ENCODE data around the gene AGXT. TPM values are rescaled to one million over a fixed set of nuclear protein-coding genes. Genes with fewer than 3 reads are reported as not detected.

Gene AGXT
- total RNA-seq, 1 experiment from 2014 or later: 0.36 TPM

- ATAC-seq: no peak
- Histone ChIP-seq H3K27me3 (ENCODE audit: control insufficient read depth, insufficient read depth, low read length) (no peaks in the 10 kb centered on the region), H3K4me3 (ENCODE audit: low read depth in 2 of 2, low read length in 2 of 2) (no peak overlapping the region), H3K9me3 (ENCODE audit: control insufficient read depth, insufficient read depth, low read depth, low read length) (no peaks in the 10 kb centered on the region), H3K36me3 (ENCODE audit: control insufficient read depth, insufficient read depth, low read length) (no peaks in the 10 kb centered on the region), H3K27ac (ENCODE audit: low read length) (no peak overlapping the region), H3K4me1 (ENCODE audit: control insufficient read depth, insufficient read depth, low read length) (no peaks in the 10 kb centered on the region; the same call in 1 of the 2 replicates)
- DNase-seq (ENCODE audit: low read depth, low spot score): no peak
- TF ChIP-seq POLR2AphosphoS5 (IDR thresholded peaks at IDR 0.05; ENCODE audit: low read depth, low read length): no peak
- no peak for TF ChIP-seq SIN3A (IDR thresholded peaks at IDR 0.05; ENCODE audit: borderline replicate concordance, insufficient read depth, low read depth, low read length)
- TF ChIP-seq CTCF (IDR thresholded peaks at IDR 0.05): no peak
- TF ChIP-seq REST (IDR thresholded peaks at IDR 0.05; ENCODE audit: insufficient read depth in 1 of 2, low read depth in 2 of 2, low read length in 1 of 2): no peak
- no peak for TF ChIP-seq TCF7L2 (IDR thresholded peaks at IDR 0.05; ENCODE audit: low read depth, low read length)
- BruUV-seq (replicated peaks): no TSS peak
- in situ Hi-C loops (cut with HindIII; ENCODE audit: low pct_unique_long_range_greater_than_20kb, low sequenced_read_pairs): no loop called here
- POLR2A ChIA-PET: no interaction called here
- CTCF ChIA-PET: interaction anchor here (0.6 to 0.8 kb wide), 2 partner anchors 39 to 306 kb away, joined by 4 to 7 read pairs; no protein-coding TSS in a partner anchor
- intact Hi-C loops (cut with micrococcal nuclease; ENCODE audit: unreplicated experiment): no loop called here
Observed at GRCh38 chr2:240888130-240888889, 19.7 kb downstream of the AGXT start.

GRCh38 chr2:240888890-240889573 is 20.4 kb downstream of the AGXT start:
- Histone ChIP-seq H3K4me1 (ENCODE audit: control insufficient read depth, insufficient read depth, low read length) (peaks cover 5% of the 10 kb centered on the region), H3K36me3 (ENCODE audit: control insufficient read depth, insufficient read depth, low read length) (no peaks in the 10 kb centered on the region), H3K4me3 (ENCODE audit: low read depth in 2 of 2, low read length in 2 of 2) (no peak overlapping the region), H3K27ac (ENCODE audit: low read length) (no peak overlapping the region), H3K9me3 (ENCODE audit: control insufficient read depth, insufficient read depth, low read depth, low read length) (no peaks in the 10 kb centered on the region), H3K27me3 (ENCODE audit: control insufficient read depth, insufficient read depth, low read length) (no peaks in the 10 kb centered on the region)
- no TSS peak for BruUV-seq (replicated peaks)
- intact Hi-C loops (cut with micrococcal nuclease; ENCODE audit: unreplicated experiment): no loop called here
- no peak for ATAC-seq
- TF ChIP-seq TCF7L2 (IDR thresholded peaks at IDR 0.05; ENCODE audit: low read depth, low read length) (no peak), CTCF (IDR thresholded peaks at IDR 0.05) (no peak), SIN3A (IDR thresholded peaks at IDR 0.05; ENCODE audit: borderline replicate concordance, insufficient read depth, low read depth, low read length) (no peak), POLR2AphosphoS5 (IDR thresholded peaks at IDR 0.05; ENCODE audit: low read depth, low read length) (no peak), REST (IDR thresholded peaks at IDR 0.05; ENCODE audit: insufficient read depth in 1 of 2, low read depth in 2 of 2, low read length in 1 of 2) (no peak)
- in situ Hi-C loops (cut with HindIII; ENCODE audit: low pct_unique_long_range_greater_than_20kb, low sequenced_read_pairs): no loop called here
- ChIA-PET POLR2A (no interaction called here), CTCF (interaction anchor here (0.6 to 1.2 kb wide), 3 partner anchors 38 to 306 kb away, joined by 3 to 7 read pairs (median 4); no protein-coding TSS in a partner anchor)
- no peak for DNase-seq (ENCODE audit: low read depth, low spot score)
